HL-60 (cell line): ENCODE measurements around the gene COL13A1.

ENCODE experiments used
- GABPA ChIP-seq: IDR thresholded peaks from 2 replicates; pipeline ENCODE4 v1.6.1; 2012; ENCODE audit warnings: low read depth
- POLR2AphosphoS5 ChIP-seq: IDR thresholded peaks from 2 replicates; pipeline ENCODE4 v1.6.1; 2012; ENCODE audit warnings: low read depth
- TF ChIP-seq, protein P1 (sequence below): IDR thresholded peaks from one replicate; pipeline ENCODE4 v1.5.1; 2011; ENCODE audit warnings: low read length, control low read depth, inconsistent platforms; ENCODE audit not compliant: insufficient read depth

DNA sequence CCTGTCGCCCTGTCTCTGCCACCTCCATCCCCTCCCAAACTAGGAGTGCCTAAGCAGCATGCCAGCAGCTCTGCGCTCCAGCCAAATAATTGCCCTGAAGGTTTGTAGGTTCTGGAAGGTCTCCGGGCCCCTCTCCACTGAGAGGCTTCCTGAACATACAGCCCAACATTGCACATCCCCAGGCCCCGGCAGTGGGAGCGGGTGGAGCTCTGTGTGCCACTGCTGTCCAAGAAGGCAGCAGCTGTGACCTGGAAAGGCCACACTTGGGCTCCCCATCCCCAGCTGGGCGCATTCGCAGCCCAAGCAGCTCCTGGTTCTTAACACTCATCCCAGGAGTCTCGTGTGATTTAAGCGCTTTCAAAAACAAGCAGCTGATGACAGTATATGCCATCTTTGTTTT, 95.7 kb downstream of the COL13A1 start:
- no peak for TF ChIP-seq POLR2AphosphoS5
- TF ChIP-seq, protein P1, sequence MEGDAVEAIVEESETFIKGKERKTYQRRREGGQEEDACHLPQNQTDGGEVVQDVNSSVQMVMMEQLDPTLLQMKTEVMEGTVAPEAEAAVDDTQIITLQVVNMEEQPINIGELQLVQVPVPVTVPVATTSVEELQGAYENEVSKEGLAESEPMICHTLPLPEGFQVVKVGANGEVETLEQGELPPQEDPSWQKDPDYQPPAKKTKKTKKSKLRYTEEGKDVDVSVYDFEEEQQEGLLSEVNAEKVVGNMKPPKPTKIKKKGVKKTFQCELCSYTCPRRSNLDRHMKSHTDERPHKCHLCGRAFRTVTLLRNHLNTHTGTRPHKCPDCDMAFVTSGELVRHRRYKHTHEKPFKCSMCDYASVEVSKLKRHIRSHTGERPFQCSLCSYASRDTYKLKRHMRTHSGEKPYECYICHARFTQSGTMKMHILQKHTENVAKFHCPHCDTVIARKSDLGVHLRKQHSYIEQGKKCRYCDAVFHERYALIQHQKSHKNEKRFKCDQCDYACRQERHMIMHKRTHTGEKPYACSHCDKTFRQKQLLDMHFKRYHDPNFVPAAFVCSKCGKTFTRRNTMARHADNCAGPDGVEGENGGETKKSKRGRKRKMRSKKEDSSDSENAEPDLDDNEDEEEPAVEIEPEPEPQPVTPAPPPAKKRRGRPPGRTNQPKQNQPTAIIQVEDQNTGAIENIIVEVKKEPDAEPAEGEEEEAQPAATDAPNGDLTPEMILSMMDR: no peak
- no peak for TF ChIP-seq GABPA
